ENCODE results near the gene HSPB1.

DNA sequence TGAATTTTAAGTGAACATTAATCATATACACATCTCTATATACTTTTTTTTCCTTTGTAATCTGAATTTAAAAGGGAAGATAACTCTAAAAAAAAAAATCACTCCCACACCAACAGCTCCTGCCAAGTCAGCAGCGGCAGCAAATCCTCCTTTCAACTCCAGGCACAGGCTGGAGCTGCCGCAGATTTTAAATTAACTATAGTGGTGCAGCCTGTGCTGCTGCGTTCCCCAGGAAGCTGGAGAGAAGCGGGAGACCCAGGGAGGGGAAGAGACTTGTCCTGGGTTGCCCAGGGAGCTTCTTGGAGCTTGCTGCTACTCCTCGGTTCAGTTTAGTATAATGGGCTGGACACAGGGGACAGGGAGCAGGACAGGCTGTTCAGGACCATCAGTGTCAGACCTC is 32.6 kb upstream of the HSPB1 start:
- TF ChIP-seq, protein P1, sequence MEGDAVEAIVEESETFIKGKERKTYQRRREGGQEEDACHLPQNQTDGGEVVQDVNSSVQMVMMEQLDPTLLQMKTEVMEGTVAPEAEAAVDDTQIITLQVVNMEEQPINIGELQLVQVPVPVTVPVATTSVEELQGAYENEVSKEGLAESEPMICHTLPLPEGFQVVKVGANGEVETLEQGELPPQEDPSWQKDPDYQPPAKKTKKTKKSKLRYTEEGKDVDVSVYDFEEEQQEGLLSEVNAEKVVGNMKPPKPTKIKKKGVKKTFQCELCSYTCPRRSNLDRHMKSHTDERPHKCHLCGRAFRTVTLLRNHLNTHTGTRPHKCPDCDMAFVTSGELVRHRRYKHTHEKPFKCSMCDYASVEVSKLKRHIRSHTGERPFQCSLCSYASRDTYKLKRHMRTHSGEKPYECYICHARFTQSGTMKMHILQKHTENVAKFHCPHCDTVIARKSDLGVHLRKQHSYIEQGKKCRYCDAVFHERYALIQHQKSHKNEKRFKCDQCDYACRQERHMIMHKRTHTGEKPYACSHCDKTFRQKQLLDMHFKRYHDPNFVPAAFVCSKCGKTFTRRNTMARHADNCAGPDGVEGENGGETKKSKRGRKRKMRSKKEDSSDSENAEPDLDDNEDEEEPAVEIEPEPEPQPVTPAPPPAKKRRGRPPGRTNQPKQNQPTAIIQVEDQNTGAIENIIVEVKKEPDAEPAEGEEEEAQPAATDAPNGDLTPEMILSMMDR (IDR thresholded peaks at IDR 0.05), result no peak
- TF ChIP-seq EP300 (IDR thresholded peaks at IDR 0.05) (no peak), POLR2A (IDR thresholded peaks at IDR 0.05) (no peak)

Data from suprapubic skin (tissue), 3 donors.